ENCODE measurements around the gene RAF1. TPM values are rescaled to one million over a fixed set of nuclear protein-coding genes. Genes with fewer than 3 reads are reported as not detected.
"Not testable (repeated sequence)": the region's sequence is repeated elsewhere in the genome, so short reads cannot be mapped to it uniquely, and the experiment has no call there.

The RAF1 gene
- total RNA-seq, 1 donor from 2014 or later = 85.0 TPM

- H3K9me3 Mint-ChIP-seq (ENCODE audit: low read depth) = no peaks in the 10 kb centered on the region
- no peaks in the 10 kb centered on the region for H3K27me3 Mint-ChIP-seq (ENCODE audit: low read depth)
- no peak overlapping the region for H3K4me3 Mint-ChIP-seq (ENCODE audit: unreplicated experiment)
- H3K4me1 Mint-ChIP-seq (ENCODE audit: low read depth) = peaks cover 51% of the 10 kb centered on the region
- TF ChIP-seq CTCF (IDR thresholded peaks at IDR 0.05) = no peak
- no peak overlapping the region for H3K27ac Mint-ChIP-seq (ENCODE audit: unreplicated experiment)
- no peak for DNase-seq (ENCODE audit: low spot score)
- H3K36me3 Mint-ChIP-seq (ENCODE audit: low read depth) = peaks cover 2% of the 10 kb centered on the region
These were observed 15.4 kb downstream of the RAF1 start for GRCh38 chr3:12648384-12648959.

GRCh38 chr3:12644331-12644937, 19.5 kb downstream of the RAF1 start:
- Mint-ChIP-seq H3K9me3 (ENCODE audit: low read depth) (no peaks in the 10 kb centered on the region), H3K27ac (ENCODE audit: unreplicated experiment) (peak overlapping the region; percentile 85), H3K27me3 (ENCODE audit: low read depth) (no peaks in the 10 kb centered on the region), H3K4me1 (ENCODE audit: low read depth) (peaks cover 52% of the 10 kb centered on the region), H3K36me3 (ENCODE audit: low read depth) (no peaks in the 10 kb centered on the region), H3K4me3 (ENCODE audit: unreplicated experiment) (no peak overlapping the region)
- TF ChIP-seq CTCF (IDR thresholded peaks at IDR 0.05) = no peak
- DNase-seq (ENCODE audit: low spot score) = no peak

- Mint-ChIP-seq H3K27ac (ENCODE audit: unreplicated experiment) (peak overlapping the region; percentile 85), H3K9me3 (ENCODE audit: low read depth) (no peaks in the 10 kb centered on the region), H3K4me3 (ENCODE audit: unreplicated experiment) (no peak overlapping the region), H3K36me3 (ENCODE audit: low read depth) (no peaks in the 10 kb centered on the region), H3K27me3 (ENCODE audit: low read depth) (no peaks in the 10 kb centered on the region), H3K4me1 (ENCODE audit: low read depth) (peaks cover 55% of the 10 kb centered on the region)
- no peak for DNase-seq (ENCODE audit: low spot score)
- TF ChIP-seq CTCF (IDR thresholded peaks at IDR 0.05) = no peak
These were observed 20.2 kb downstream of the RAF1 start for GRCh38 chr3:12643724-12644123.

- no peaks in the 10 kb centered on the region for H3K9me3 Mint-ChIP-seq (ENCODE audit: low read depth)
- H3K4me1 Mint-ChIP-seq (ENCODE audit: low read depth) = peaks cover 54% of the 10 kb centered on the region
- no peaks in the 10 kb centered on the region for H3K36me3 Mint-ChIP-seq (ENCODE audit: low read depth)
- DNase-seq (ENCODE audit: low spot score) = no peak
- no peak for TF ChIP-seq CTCF (IDR thresholded peaks at IDR 0.05)
- peak overlapping the region; percentile 4 for H3K4me3 Mint-ChIP-seq (ENCODE audit: unreplicated experiment)
- H3K27me3 Mint-ChIP-seq (ENCODE audit: low read depth) = no peaks in the 10 kb centered on the region
- H3K27ac Mint-ChIP-seq (ENCODE audit: unreplicated experiment) = peak overlapping the region; percentile 88
These were observed 20.9 kb downstream of the RAF1 start for GRCh38 chr3:12643010-12643380.

GRCh38 chr3:12640853-12641252, 23.1 kb downstream of the RAF1 start:
- H3K4me3 Mint-ChIP-seq (ENCODE audit: unreplicated experiment); H3K27me3 Mint-ChIP-seq (ENCODE audit: low read depth); H3K27ac Mint-ChIP-seq (ENCODE audit: unreplicated experiment); DNase-seq (ENCODE audit: low spot score); H3K9me3 Mint-ChIP-seq (ENCODE audit: low read depth); H3K36me3 Mint-ChIP-seq (ENCODE audit: low read depth): not testable (repeated sequence)
- peaks cover 51% of the 10 kb centered on the region for H3K4me1 Mint-ChIP-seq (ENCODE audit: low read depth)

- Mint-ChIP-seq H3K27ac (ENCODE audit: unreplicated experiment) (no peak overlapping the region), H3K27me3 (ENCODE audit: low read depth) (no peaks in the 10 kb centered on the region), H3K4me1 (ENCODE audit: low read depth) (peaks cover 28% of the 10 kb centered on the region), H3K4me3 (ENCODE audit: unreplicated experiment) (no peak overlapping the region), H3K36me3 (ENCODE audit: low read depth) (no peaks in the 10 kb centered on the region), H3K9me3 (ENCODE audit: low read depth) (no peaks in the 10 kb centered on the region)
- TF ChIP-seq CTCF (IDR thresholded peaks at IDR 0.05) = no peak
- DNase-seq (ENCODE audit: low spot score) = no peak
These were observed 25.8 kb downstream of the RAF1 start for GRCh38 chr3:12638105-12638504.
